ENCODE results near the gene NTN3.

- TF ChIP-seq EZH2 (IDR thresholded peaks at IDR 0.05; ENCODE audit: borderline replicate concordance, low read length) (no peak), CTCF (IDR thresholded peaks at IDR 0.05; ENCODE audit: low read length) (no peak)
Observed at GRCh38 chr16:2443555-2443954, 27.5 kb upstream of the NTN3 start.

Measured in OCI-LY1 (cell line).